ENCODE measurements around the gene CAB39. TPM values are rescaled to one million over a fixed set of nuclear protein-coding genes. Genes with fewer than 3 reads are reported as not detected.

The CAB39 gene
- total RNA-seq, 2 donors from 2014 or later: 93.3 to 137 TPM

- Mint-ChIP-seq H3K27ac (peak overlapping the region; percentile 67), H3K4me1 (peaks cover 24% of the 10 kb centered on the region), H3K27me3 (no peaks in the 10 kb centered on the region), H3K4me3 (no peak overlapping the region), H3K36me3 (ENCODE audit: low read depth) (peaks cover 77% of the 10 kb centered on the region), H3K9me3 (no peaks in the 10 kb centered on the region)
- no peak for ATAC-seq (replicated peaks)
Observed at GRCh38 chr2:230807729-230808128, 95.1 kb downstream of the CAB39 start.

GRCh38 chr2:230809015-230809414, 96.4 kb downstream of the CAB39 start:
- peak overlapping the region; percentile 67 for H3K27ac Mint-ChIP-seq
- H3K36me3 Mint-ChIP-seq (ENCODE audit: low read depth): peaks cover 77% of the 10 kb centered on the region
- no peaks in the 10 kb centered on the region for H3K27me3 Mint-ChIP-seq
- ATAC-seq (replicated peaks): no peak
- no peaks in the 10 kb centered on the region for H3K9me3 Mint-ChIP-seq
- peaks cover 18% of the 10 kb centered on the region for H3K4me1 Mint-ChIP-seq
- H3K4me3 Mint-ChIP-seq: no peak overlapping the region

- ATAC-seq (replicated peaks): no peak
- peak overlapping the region; percentile 67 for H3K27ac Mint-ChIP-seq
- peaks cover 14% of the 10 kb centered on the region for H3K4me1 Mint-ChIP-seq
- no peaks in the 10 kb centered on the region for H3K9me3 Mint-ChIP-seq
- H3K27me3 Mint-ChIP-seq: no peaks in the 10 kb centered on the region
- H3K4me3 Mint-ChIP-seq: no peak overlapping the region
- H3K36me3 Mint-ChIP-seq (ENCODE audit: low read depth): peaks cover 78% of the 10 kb centered on the region
Observed at GRCh38 chr2:230809677-230810251, 97.1 kb downstream of the CAB39 start.

GRCh38 chr2:230811508-230811907, 98.9 kb downstream of the CAB39 start:
- H3K36me3 Mint-ChIP-seq (ENCODE audit: low read depth): peaks cover 85% of the 10 kb centered on the region
- no peak for ATAC-seq (replicated peaks)
- no peak overlapping the region for H3K4me3 Mint-ChIP-seq
- no peaks in the 10 kb centered on the region for H3K9me3 Mint-ChIP-seq
- H3K4me1 Mint-ChIP-seq: peaks cover 6% of the 10 kb centered on the region
- H3K27ac Mint-ChIP-seq: peak overlapping the region; percentile 57
- H3K27me3 Mint-ChIP-seq: no peaks in the 10 kb centered on the region

GRCh38 chr2:230812033-230812432, 99.4 kb downstream of the CAB39 start:
- no peak for ATAC-seq (replicated peaks)
- Mint-ChIP-seq H3K36me3 (ENCODE audit: low read depth) (peaks cover 89% of the 10 kb centered on the region), H3K27ac (peak overlapping the region; percentile 57), H3K27me3 (no peaks in the 10 kb centered on the region), H3K4me1 (peaks cover 5% of the 10 kb centered on the region), H3K4me3 (no peak overlapping the region), H3K9me3 (no peaks in the 10 kb centered on the region)

- Mint-ChIP-seq H3K27ac (peak overlapping the region; percentile 36), H3K36me3 (ENCODE audit: low read depth) (peaks cover 100% of the 10 kb centered on the region)
- no peak for ATAC-seq (replicated peaks)
Observed at GRCh38 chr2:230814616-230815015, 102.0 kb downstream of the CAB39 start.

GRCh38 chr2:230815088-230815487, 102.4 kb downstream of the CAB39 start:
- H3K4me3 Mint-ChIP-seq: no peak overlapping the region
- H3K27me3 Mint-ChIP-seq: no peaks in the 10 kb centered on the region
- peaks cover 5% of the 10 kb centered on the region for H3K4me1 Mint-ChIP-seq
- no peaks in the 10 kb centered on the region for H3K9me3 Mint-ChIP-seq
- no peak for ATAC-seq (replicated peaks)
- peak overlapping the region; percentile 36 for H3K27ac Mint-ChIP-seq
- peaks cover 100% of the 10 kb centered on the region for H3K36me3 Mint-ChIP-seq (ENCODE audit: low read depth)

More at GRCh38 chr2:230814616-230815015, 102.0 kb downstream of the CAB39 start:
- H3K4me1 Mint-ChIP-seq: peaks cover 5% of the 10 kb centered on the region
- no peaks in the 10 kb centered on the region for H3K9me3 Mint-ChIP-seq
- H3K4me3 Mint-ChIP-seq: no peak overlapping the region
- no peaks in the 10 kb centered on the region for H3K27me3 Mint-ChIP-seq

- ATAC-seq (replicated peaks): no peak
- no peak overlapping the region for H3K4me3 Mint-ChIP-seq
- H3K36me3 Mint-ChIP-seq (ENCODE audit: low read depth): peaks cover 97% of the 10 kb centered on the region
- peak overlapping the region; percentile 68 for H3K27ac Mint-ChIP-seq
- no peaks in the 10 kb centered on the region for H3K9me3 Mint-ChIP-seq
- H3K27me3 Mint-ChIP-seq: no peaks in the 10 kb centered on the region
- peaks cover 5% of the 10 kb centered on the region for H3K4me1 Mint-ChIP-seq
Observed at GRCh38 chr2:230816735-230817134, 104.1 kb downstream of the CAB39 start.

- peaks cover 5% of the 10 kb centered on the region for H3K4me1 Mint-ChIP-seq
- ATAC-seq (replicated peaks): no peak
- no peak overlapping the region for H3K4me3 Mint-ChIP-seq
- H3K27ac Mint-ChIP-seq: no peak overlapping the region
- peaks cover 75% of the 10 kb centered on the region for H3K36me3 Mint-ChIP-seq (ENCODE audit: low read depth)
- no peaks in the 10 kb centered on the region for H3K27me3 Mint-ChIP-seq
- H3K9me3 Mint-ChIP-seq: no peaks in the 10 kb centered on the region
Observed at GRCh38 chr2:230819433-230819832, 106.8 kb downstream of the CAB39 start.

GRCh38 chr2:230821261-230821990, 108.8 kb downstream of the CAB39 start:
- Mint-ChIP-seq H3K27me3 (peaks cover 5% of the 10 kb centered on the region), H3K36me3 (ENCODE audit: low read depth) (peaks cover 55% of the 10 kb centered on the region), H3K4me1 (peaks cover 5% of the 10 kb centered on the region), H3K9me3 (no peaks in the 10 kb centered on the region), H3K27ac (peak overlapping the region; percentile 70), H3K4me3 (no peak overlapping the region)
- no peak for ATAC-seq (replicated peaks)

GRCh38 chr2:230821991-230822520, 109.4 kb downstream of the CAB39 start:
- ATAC-seq (replicated peaks): no peak

GRCh38 chr2:230823264-230823964, 110.8 kb downstream of the CAB39 start:
- Mint-ChIP-seq H3K27ac (no peak overlapping the region), H3K27me3 (peaks cover 18% of the 10 kb centered on the region), H3K36me3 (ENCODE audit: low read depth) (peaks cover 35% of the 10 kb centered on the region), H3K4me3 (no peak overlapping the region), H3K9me3 (no peaks in the 10 kb centered on the region), H3K4me1 (peaks cover 9% of the 10 kb centered on the region)
- ATAC-seq (replicated peaks): no peak

More at GRCh38 chr2:230821991-230822520, 109.4 kb downstream of the CAB39 start:
- H3K9me3 Mint-ChIP-seq: no peaks in the 10 kb centered on the region
- H3K36me3 Mint-ChIP-seq (ENCODE audit: low read depth): peaks cover 49% of the 10 kb centered on the region
- no peak overlapping the region for H3K4me3 Mint-ChIP-seq
- H3K4me1 Mint-ChIP-seq: peaks cover 6% of the 10 kb centered on the region
- peaks cover 12% of the 10 kb centered on the region for H3K27me3 Mint-ChIP-seq
- peak overlapping the region; percentile 70 for H3K27ac Mint-ChIP-seq

GRCh38 chr2:230824406-230824978, 111.8 kb downstream of the CAB39 start:
- peak; percentile 74 for ATAC-seq (replicated peaks)
- Mint-ChIP-seq H3K27me3 (peaks cover 18% of the 10 kb centered on the region), H3K9me3 (no peaks in the 10 kb centered on the region), H3K4me1 (peaks cover 4% of the 10 kb centered on the region), H3K36me3 (ENCODE audit: low read depth) (peaks cover 25% of the 10 kb centered on the region), H3K4me3 (no peak overlapping the region), H3K27ac (no peak overlapping the region)

- ATAC-seq (replicated peaks): no peak
- H3K27ac Mint-ChIP-seq: no peak overlapping the region
- H3K27me3 Mint-ChIP-seq: peaks cover 18% of the 10 kb centered on the region
- H3K9me3 Mint-ChIP-seq: no peaks in the 10 kb centered on the region
- H3K4me1 Mint-ChIP-seq: peaks cover 4% of the 10 kb centered on the region
- no peak overlapping the region for H3K4me3 Mint-ChIP-seq
- H3K36me3 Mint-ChIP-seq (ENCODE audit: low read depth): peaks cover 16% of the 10 kb centered on the region
Observed at GRCh38 chr2:230825354-230825753, 112.7 kb downstream of the CAB39 start.
